IMR-90 (cell line): Measurements from ENCODE around the gene ST3GAL3. TPM values are rescaled to one million over a fixed set of nuclear protein-coding genes. Genes with fewer than 3 reads are reported as not detected.

Experiments
- ATAC-seq: fragments of 200-7000 bp; cut with Tn5 transposase; 2 replicates; pipeline ENCODE4 v1.9.1; 2020; ENCODE audit warnings: low read depth, mild to moderate bottlenecking, moderate library complexity
- BruUV-seq: library from RNA; stranded (reverse); fragments of 400-500 nt; replicated peaks from 2 replicates; lab custom pipeline; 2021; lab: Mats Ljungman, UMichigan
- CTCF ChIA-PET: fragments of 300-600 bp; formaldehyde crosslinking; extraction: SDS; loops from one replicate; lab custom pipeline; 2021; ENCODE audit warnings: antibody characterized with exemption; lab: Yijun Ruan, JAX
- POLR2A ChIA-PET: fragments of 300-600 bp; sonication (Branson Sonifier 250); formaldehyde crosslinking; loops from one replicate; lab custom pipeline; 2022; ENCODE audit warnings: antibody characterized with exemption; ENCODE audit not compliant: unreplicated experiment; lab: Charles Lee
- DNase-seq: peaks from one replicate; pipeline ENCODE4 v3.0.0; 2013
- H2AFZ ChIP-seq: replicated peaks from 2 replicates; pipeline ENCODE3; 2013; ENCODE audit warnings: low read length, mild to moderate bottlenecking; ENCODE audit not compliant: poor library complexity
- H2AK5ac ChIP-seq: 2 replicates; pipeline ENCODE4 v1.6.1; 2013; ENCODE audit warnings: low read depth, low read length, inconsistent platforms
- H2AK9ac ChIP-seq: replicated peaks from 2 replicates; pipeline ENCODE3; 2013; ENCODE audit warnings: mild to moderate bottlenecking, low read depth, low read length, moderate library complexity; ENCODE audit not compliant: poor library complexity
- H2BK120ac ChIP-seq: 2 replicates; pipeline ENCODE4 v1.6.1; 2013; ENCODE audit warnings: low read depth, low read length, inconsistent platforms
- H2BK15ac ChIP-seq: 3 replicates; pipeline ENCODE4 v1.6.1; 2013; ENCODE audit warnings: low read depth, low read length, inconsistent platforms
- H2BK20ac ChIP-seq: 2 replicates; pipeline ENCODE4 v1.6.1; 2013; ENCODE audit warnings: low read depth, mild to moderate bottlenecking, inconsistent platforms, low read length, moderate library complexity
- H2BK5ac ChIP-seq: 2 replicates; pipeline ENCODE4 v1.6.1; 2013; ENCODE audit warnings: mild to moderate bottlenecking, low read depth, low read length, inconsistent platforms; ENCODE audit not compliant: poor library complexity, severe bottlenecking
- H3K14ac ChIP-seq: replicated peaks from 2 replicates; pipeline ENCODE4 v1.6.1; 2013; ENCODE audit warnings: low read depth, low read length, inconsistent platforms
- H3K18ac ChIP-seq: 2 replicates; pipeline ENCODE4 v1.6.1; 2013; ENCODE audit warnings: low read depth, low read length, control low read depth
- H3K23ac ChIP-seq: 2 replicates; pipeline ENCODE4 v1.6.1; 2013; ENCODE audit warnings: low read depth, low read length, inconsistent platforms
- H3K27ac ChIP-seq: 2 replicates; pipeline ENCODE4 v1.5.1; 2013; ENCODE audit warnings: mild to moderate bottlenecking, control low read depth, low read length; ENCODE audit not compliant: insufficient read depth
- H3K27me3 ChIP-seq: 2 replicates; pipeline ENCODE4 v1.6.1; 2013; ENCODE audit warnings: low read length; ENCODE audit not compliant: control insufficient read depth, insufficient read depth
- H3K36me3 ChIP-seq: 2 replicates; pipeline ENCODE4 v1.6.1; 2013; ENCODE audit warnings: low read length, mixed read lengths; ENCODE audit not compliant: control insufficient read depth, insufficient read depth
- H3K4ac ChIP-seq: 2 replicates; pipeline ENCODE4 v1.6.1; 2013; ENCODE audit warnings: low read depth, low read length, inconsistent platforms
- H3K4me1 ChIP-seq: 2 replicates; pipeline ENCODE4 v1.6.1; 2013; ENCODE audit warnings: low read length, mixed read lengths; ENCODE audit not compliant: control insufficient read depth, insufficient read depth
- H3K4me2 ChIP-seq: 2 replicates; pipeline ENCODE4 v1.6.1; 2013; ENCODE audit warnings: low read depth, mild to moderate bottlenecking, control low read depth, low read length, moderate library complexity
- H3K4me3 ChIP-seq: 2 replicates; pipeline ENCODE4 v1.5.1; 2013; ENCODE audit warnings: low read depth, mild to moderate bottlenecking, control low read depth, low read length, moderate library complexity; ENCODE audit not compliant: insufficient read depth
- H3K56ac ChIP-seq: 2 replicates; pipeline ENCODE4 v1.6.1; 2013; ENCODE audit warnings: low read length, inconsistent platforms; ENCODE audit not compliant: insufficient read depth; ENCODE audit errors: extremely low read depth
- H3K79me1 ChIP-seq, 2 experiments: 2 replicates each; pipeline ENCODE4 v1.6.1; 2013; ENCODE audit warnings: low read length in 2 of 2, inconsistent platforms in 1 of 2, low read depth in 1 of 2
- H3K9ac ChIP-seq: 2 replicates; pipeline ENCODE4 v1.6.1; 2013; ENCODE audit warnings: low read depth, low read length, control low read depth
- H3K9me1 ChIP-seq: 2 replicates; pipeline ENCODE4 v1.6.1; 2013; ENCODE audit warnings: low read length, inconsistent platforms; ENCODE audit not compliant: insufficient read depth
- H3K9me3 ChIP-seq: 2 replicates; pipeline ENCODE4 v1.6.1; 2013; ENCODE audit warnings: low read length; ENCODE audit not compliant: control insufficient read depth, insufficient read depth
- H4K20me1 ChIP-seq: 2 replicates; pipeline ENCODE4 v1.6.1; 2013; ENCODE audit warnings: low read length, inconsistent platforms; ENCODE audit not compliant: insufficient read depth
- H4K5ac ChIP-seq: 2 replicates; pipeline ENCODE4 v1.6.1; 2013; ENCODE audit warnings: mild to moderate bottlenecking, low read depth, low read length, control low read depth
- H4K8ac ChIP-seq, 2 experiments: 2 replicates each; pipeline ENCODE4 v1.6.1; 2013; ENCODE audit warnings: low read depth in 2 of 2, low read length in 2 of 2, control low read depth in 1 of 2, inconsistent platforms in 1 of 2
- H4K91ac ChIP-seq: 2 replicates; pipeline ENCODE4 v1.6.1; 2013; ENCODE audit warnings: low read depth, low read length, inconsistent platforms; ENCODE audit not compliant: insufficient read depth
- BHLHE40 ChIP-seq: fragments of 150-350 bp; IDR thresholded peaks from 2 replicates; pipeline ENCODE4 v1.6.1; 2016; ENCODE audit warnings: mild to moderate bottlenecking, low read depth, low read length
- CHD1 ChIP-seq: IDR thresholded peaks from 2 replicates; pipeline ENCODE4 v1.6.1; 2012; ENCODE audit warnings: low read depth, low read length, improper control_type of control experiment
- MAZ ChIP-seq: IDR thresholded peaks from 2 replicates; pipeline ENCODE4 v1.6.1; 2012; ENCODE audit warnings: low read depth, mild to moderate bottlenecking, low read length, improper control_type of control experiment, moderate library complexity, borderline replicate concordance
- MXI1 ChIP-seq: IDR thresholded peaks from 2 replicates; pipeline ENCODE4 v1.6.1; 2012; ENCODE audit warnings: low read depth, mild to moderate bottlenecking, low read length, moderate library complexity, borderline replicate concordance
- POLR2A ChIP-seq: IDR thresholded peaks from 2 replicates; pipeline ENCODE4 v1.6.1; 2012; ENCODE audit warnings: mild to moderate bottlenecking, low read depth, low read length
- RFX5 ChIP-seq: IDR thresholded peaks from 2 replicates; pipeline ENCODE4 v1.8.0; 2012; ENCODE audit warnings: low read depth, mild to moderate bottlenecking, low read length, moderate library complexity
- USF2 ChIP-seq: fragments of 150-350 bp; IDR thresholded peaks from 2 replicates; pipeline ENCODE4 v1.6.1; 2017; ENCODE audit warnings: mild to moderate bottlenecking, antibody characterized with exemption, low read length, low read depth
- WGBS, 2 experiments: methylation state at CpG; one replicate each; pipeline versions ENCODE4 v1.1.5 to v1.1.7; 2013; ENCODE audit warnings: missing lambda C conversion rate in 2 of 2; ENCODE audit not compliant: insufficient read length in 1 of 2; ENCODE audit errors: extremely low coverage in 2 of 2; 5-methylcytosine and 5-hydroxymethylcytosine counted together
- dilution Hi-C: fragments of 300-500 bp; cut with HindIII; formaldehyde crosslinking; loops from one replicate; pipeline ENCODE4 v1.14.3; 2018; ENCODE audit warnings: low sequenced_read_pairs; ENCODE audit not compliant: unreplicated experiment
- in situ Hi-C: fragments of 300-500 bp; cut with MboI; formaldehyde crosslinking; loops from 3 replicates; pipeline ENCODE4 v1.14.3; 2019; ENCODE audit warnings: low sequenced_read_pairs, inconsistent platforms, mixed read lengths
- intact Hi-C: fragments of 100-400 bp; cut with micrococcal nuclease; formaldehyde crosslinking; loops from 2 replicates; pipeline ENCODE4 v1.10.0; 2022
- polyA plus RNA-seq, 3 experiments: library from polyadenylated mRNA; depleted of rRNA; stranded (reverse); fragments of >200 nt; gene quantifications; 2 replicates each; pipeline ENCODE4 v1.2.3, GENCODE V29; 2012; ENCODE audit warnings: low replicate concordance in 1 of 3
- total RNA-seq: library from RNA; depleted of rRNA; stranded (reverse); fragments of >200 nt; gene quantifications from 2 replicates; pipeline ENCODE4 v1.2.3, GENCODE V29; 2012

Gene ST3GAL3
- total and polyA plus RNA-seq, 2 of the 4 experiments (the other 2 are of a cell fraction) = 12.0 to 14.8 TPM

GRCh38 chr1:43722810-43723209 is 15.5 kb downstream of the ST3GAL3 start:
- Histone ChIP-seq H3K18ac (no peak overlapping the region), H4K91ac (no peak overlapping the region), H2AK5ac (no peak overlapping the region), H4K5ac (no peak overlapping the region), H2BK15ac (no peak overlapping the region), H3K56ac (no peak overlapping the region), H3K23ac (no peak overlapping the region), H3K4ac (no peak overlapping the region), H3K4me1 (peaks cover 5% of the 10 kb centered on the region; the same call in 1 of the 2 replicates), H2AK9ac (no peak overlapping the region), H3K79me1 (peaks cover 41 to 66% of the 10 kb centered on the region in 2 experiments), H2AFZ (no peak overlapping the region), H3K14ac (no peak overlapping the region), H3K9ac (no peak overlapping the region), H3K9me3 (no peaks in the 10 kb centered on the region), H2BK120ac (no peak overlapping the region), H3K9me1 (peaks cover 15% of the 10 kb centered on the region), H2BK5ac (no peak overlapping the region), H2BK20ac (no peak overlapping the region), H3K27ac (no peak overlapping the region), H3K36me3 (peaks cover under 1% of the 10 kb centered on the region; the same call in 1 of the 2 replicates), H4K8ac (no peak overlapping the region), H4K20me1 (peaks cover 26% of the 10 kb centered on the region), H3K27me3 (no peaks in the 10 kb centered on the region), H3K4me3 (no peak overlapping the region), H3K4me2 (no peak overlapping the region)
- ATAC-seq = no peak
- ChIA-PET POLR2A (no interaction called here), CTCF (no interaction called here)
- BruUV-seq = no TSS peak
- dilution Hi-C loops (no loop called here), in situ Hi-C loops (no loop called here), intact Hi-C loops (no loop called here)
- no peak for TF ChIP-seq MXI1
- no peak for TF ChIP-seq BHLHE40
- TF ChIP-seq POLR2A = no peak
- TF ChIP-seq MAZ = no peak
- no peak for TF ChIP-seq USF2
- no peak for TF ChIP-seq CHD1
- TF ChIP-seq RFX5 = no peak
- no peak for DNase-seq
- WGBS, 2 experiments = no CpG with 5 or more reads among the region's 2 CpGs
